HG02642 (cell line): ENCODE data around the gene LRRC45.

ENCODE experiments used
- ATAC-seq: cut with Tn5 transposase; IDR thresholded peaks from one replicate; pipeline ENCODE4 v1.9.1; 2021; ENCODE audit warnings: mild to moderate bottlenecking; ENCODE audit not compliant: unreplicated experiment, poor library complexity

LRRC45 gene

GRCh38 chr17:82006468-82007227 is 16.5 kb upstream of the LRRC45 start:
- ATAC-seq = no peak

- no peak for ATAC-seq
These were observed 15.9 kb upstream of the LRRC45 start for GRCh38 chr17:82007228-82007494.

- ATAC-seq = no peak
These were observed 15.4 kb upstream of the LRRC45 start for GRCh38 chr17:82007495-82008257.

- no peak for ATAC-seq
These were observed 14.7 kb upstream of the LRRC45 start for GRCh38 chr17:82008258-82008940.

GRCh38 chr17:82008941-82009405 is 14.1 kb upstream of the LRRC45 start:
- ATAC-seq = no peak

- no peak for ATAC-seq
These were observed 13.7 kb upstream of the LRRC45 start for GRCh38 chr17:82009413-82009812.

GRCh38 chr17:82010575-82011525 is 12.3 kb upstream of the LRRC45 start:
- ATAC-seq = no peak

- ATAC-seq = no peak
These were observed 11.4 kb upstream of the LRRC45 start for GRCh38 chr17:82011617-82012187.

- no peak for ATAC-seq
These were observed 10.9 kb upstream of the LRRC45 start for GRCh38 chr17:82012261-82012639.

- ATAC-seq = no peak
These were observed 10.3 kb upstream of the LRRC45 start for GRCh38 chr17:82012640-82013295.

- no peak for ATAC-seq
These were observed 9.8 kb upstream of the LRRC45 start for GRCh38 chr17:82013341-82013740.

- ATAC-seq = no peak
These were observed 9.3 kb upstream of the LRRC45 start for GRCh38 chr17:82013772-82014321.

GRCh38 chr17:82014432-82014831 is 8.7 kb upstream of the LRRC45 start:
- ATAC-seq = no peak

- no peak for ATAC-seq
These were observed 8.2 kb upstream of the LRRC45 start for GRCh38 chr17:82014971-82015310.

- no peak for ATAC-seq
These were observed 7.7 kb upstream of the LRRC45 start for GRCh38 chr17:82015311-82015971.

GRCh38 chr17:82016061-82016874 is 6.8 kb upstream of the LRRC45 start:
- ATAC-seq = no peak

GRCh38 chr17:82016875-82017459 is 6.1 kb upstream of the LRRC45 start:
- no peak for ATAC-seq
